Ishikawa (cell line): ENCODE results near the gene MIOS.

Experiments used
- CEBPB ChIP-seq: IDR thresholded peaks from 2 replicates; pipeline ENCODE4 v1.6.1; 2012
- CREB1 ChIP-seq: IDR thresholded peaks from 2 replicates; pipeline ENCODE4 v1.6.1; 2012; ENCODE audit warnings: low read depth
- EGR1 ChIP-seq: IDR thresholded peaks from 2 replicates; pipeline ENCODE4 v1.6.1; 2012
- EP300 ChIP-seq: IDR thresholded peaks from 2 replicates; pipeline ENCODE4 v1.6.1; 2012; ENCODE audit warnings: borderline replicate concordance
- FOXM1 ChIP-seq: IDR thresholded peaks from 2 replicates; pipeline ENCODE4 v1.6.1; 2012; ENCODE audit warnings: low read depth, borderline replicate concordance
- NFIC ChIP-seq: IDR thresholded peaks from 2 replicates; pipeline ENCODE4 v1.6.1; 2012
- RAD21 ChIP-seq: IDR thresholded peaks from 2 replicates; pipeline ENCODE4 v1.6.1; 2012; ENCODE audit warnings: low read depth
- REST ChIP-seq: IDR thresholded peaks from 2 replicates; pipeline ENCODE4 v1.6.1; 2012; ENCODE audit warnings: low read depth, mild to moderate bottlenecking
- TAF1 ChIP-seq: IDR thresholded peaks from 2 replicates; pipeline ENCODE4 v1.6.1; 2012; ENCODE audit warnings: low read depth, mild to moderate bottlenecking
- TCF12 ChIP-seq: IDR thresholded peaks from 2 replicates; pipeline ENCODE4 v1.6.1; 2012; ENCODE audit warnings: low read depth
- TEAD4 ChIP-seq: IDR thresholded peaks from 2 replicates; pipeline ENCODE4 v1.6.1; 2012
- USF1 ChIP-seq: IDR thresholded peaks from 2 replicates; pipeline ENCODE4 v1.6.1; 2012
- YY1 ChIP-seq: IDR thresholded peaks from 2 replicates; pipeline ENCODE4 v1.6.1; 2012; ENCODE audit warnings: low read depth
- ZBTB7A ChIP-seq: IDR thresholded peaks from 2 replicates; pipeline ENCODE4 v1.6.1; 2012; ENCODE audit warnings: low read depth
- TF ChIP-seq, protein P1 (sequence below): IDR thresholded peaks from 2 replicates; pipeline ENCODE4 v1.6.1; 2012

MIOS gene

GRCh38 chr7:7642081-7642480, 75.4 kb downstream of the MIOS start:
- TF ChIP-seq TEAD4 = no peak
- no peak for TF ChIP-seq NFIC
- TF ChIP-seq CEBPB = no peak
- TF ChIP-seq CREB1 = no peak
- no peak for TF ChIP-seq YY1
- no peak for TF ChIP-seq RAD21
- no peak for TF ChIP-seq ZBTB7A
- TF ChIP-seq USF1 = no peak
- no peak for TF ChIP-seq EGR1
- no peak for TF ChIP-seq TAF1
- TF ChIP-seq, protein P1, sequence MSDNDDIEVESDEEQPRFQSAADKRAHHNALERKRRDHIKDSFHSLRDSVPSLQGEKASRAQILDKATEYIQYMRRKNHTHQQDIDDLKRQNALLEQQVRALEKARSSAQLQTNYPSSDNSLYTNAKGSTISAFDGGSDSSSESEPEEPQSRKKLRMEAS = no peak
- TF ChIP-seq EP300 = no peak
- no peak for TF ChIP-seq TCF12
- TF ChIP-seq REST = no peak
- TF ChIP-seq FOXM1 = no peak

DNA sequence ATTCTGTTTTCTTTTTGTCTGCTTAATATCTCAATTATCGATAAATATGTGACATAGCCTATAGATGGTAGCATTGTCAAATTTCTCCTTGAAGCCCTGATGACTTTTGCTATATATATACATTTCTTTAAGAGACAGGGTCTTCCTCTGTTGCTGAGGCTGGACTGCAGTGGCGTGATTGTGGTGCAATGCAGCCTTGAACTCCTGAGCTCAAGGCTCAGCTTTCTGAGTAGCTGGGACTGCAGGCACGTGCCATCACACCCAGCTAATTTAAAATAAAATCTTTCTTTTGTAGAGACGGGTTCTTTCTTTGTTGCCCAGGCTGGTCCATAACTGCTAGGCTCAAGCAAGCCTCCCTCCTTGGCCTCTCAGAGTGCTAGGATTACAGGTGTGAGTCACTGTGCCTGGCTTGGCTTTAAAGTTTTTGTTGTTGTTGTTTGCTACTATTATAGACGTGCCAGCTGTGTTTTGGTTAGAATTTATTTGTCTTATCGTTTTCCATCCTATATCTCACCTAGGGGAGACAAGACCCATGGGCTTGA, 80.9 kb downstream of the MIOS start:
- no peak for TF ChIP-seq TAF1
- TF ChIP-seq YY1 = no peak
- TF ChIP-seq TEAD4 = no peak
- TF ChIP-seq NFIC = no peak
- no peak for TF ChIP-seq CEBPB
- TF ChIP-seq FOXM1 = no peak

DNA sequence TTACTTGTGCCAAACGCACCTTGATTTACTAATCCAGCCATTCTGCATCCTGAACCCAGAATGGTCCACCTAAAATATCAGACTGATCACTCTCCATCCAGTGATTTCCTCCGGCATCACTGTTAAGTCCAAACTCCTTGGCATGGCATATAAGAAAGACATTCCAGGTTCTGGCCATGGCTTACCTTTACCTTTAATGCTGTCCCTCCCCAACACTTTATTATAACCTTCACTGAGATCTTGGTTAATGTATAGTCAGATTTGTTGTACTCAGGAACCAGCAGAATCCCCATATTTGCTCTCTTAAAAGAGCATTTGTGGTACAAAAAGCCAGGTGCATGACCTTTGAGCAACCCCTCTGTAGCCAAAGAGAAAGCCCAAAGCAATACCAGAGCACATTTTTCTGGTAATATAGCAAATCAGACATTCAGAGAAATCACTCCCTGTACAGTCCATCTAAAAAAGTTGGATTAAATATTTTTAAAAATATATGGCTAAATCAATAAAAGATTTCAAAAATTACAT, 84.1 kb downstream of the MIOS start:
- TF ChIP-seq YY1 (no peak), TEAD4 (no peak), USF1 (no peak), NFIC (no peak), ZBTB7A (no peak), RAD21 (no peak), CREB1 (no peak), FOXM1 (no peak), TAF1 (no peak), REST (no peak), EGR1 (no peak), CEBPB (no peak), TCF12 (no peak), EP300 (no peak)
- TF ChIP-seq, protein P1 = no peak

DNA sequence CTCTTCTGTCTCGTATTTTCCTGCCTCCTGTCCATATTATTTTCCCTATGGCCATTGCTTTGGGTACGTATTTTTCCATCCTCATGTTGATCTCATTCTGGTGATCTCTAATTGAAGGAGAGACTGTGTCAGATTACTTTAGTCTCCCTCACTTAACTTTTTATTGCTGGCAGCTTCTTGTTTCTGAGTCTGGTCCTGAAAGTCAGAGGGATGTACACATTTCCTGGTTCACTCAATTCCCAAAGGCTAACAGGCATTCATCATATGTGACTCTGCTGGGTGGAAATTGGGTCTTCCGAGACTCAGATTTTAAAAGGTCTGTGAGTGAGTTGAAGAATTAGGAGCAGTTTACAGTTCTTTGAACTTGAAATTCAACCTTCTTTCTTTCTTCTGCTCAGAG, 84.8 kb downstream of the MIOS start:
- TF ChIP-seq FOXM1 = no peak
- TF ChIP-seq REST = no peak
- TF ChIP-seq EGR1 = no peak
- TF ChIP-seq ZBTB7A = no peak
- no peak for TF ChIP-seq TEAD4
- no peak for TF ChIP-seq CEBPB
- TF ChIP-seq TCF12 = no peak
- TF ChIP-seq TAF1 = no peak
- no peak for TF ChIP-seq USF1
- no peak for TF ChIP-seq EP300
- TF ChIP-seq RAD21 = no peak
- TF ChIP-seq, protein P1 = no peak
- TF ChIP-seq CREB1 = no peak
- no peak for TF ChIP-seq YY1
- no peak for TF ChIP-seq NFIC
